ENCODE measurements around the gene CBFA2T2.

GRCh38 chr20:33621717-33622400 lies 132.0 kb downstream of the CBFA2T2 start:
- TF ChIP-seq POLR2A (IDR thresholded peaks at IDR 0.05), result no peak
- TF ChIP-seq CTCF (IDR thresholded peaks at IDR 0.05), result no peak

All from lower leg skin (tissue), 3 donors.